ENCODE data around the gene DLG3.
"Not testable (repeated sequence)": the region's sequence is repeated elsewhere in the genome, so short reads cannot be mapped to it uniquely, and the experiment has no call there.

The DLG3 gene

DNA sequence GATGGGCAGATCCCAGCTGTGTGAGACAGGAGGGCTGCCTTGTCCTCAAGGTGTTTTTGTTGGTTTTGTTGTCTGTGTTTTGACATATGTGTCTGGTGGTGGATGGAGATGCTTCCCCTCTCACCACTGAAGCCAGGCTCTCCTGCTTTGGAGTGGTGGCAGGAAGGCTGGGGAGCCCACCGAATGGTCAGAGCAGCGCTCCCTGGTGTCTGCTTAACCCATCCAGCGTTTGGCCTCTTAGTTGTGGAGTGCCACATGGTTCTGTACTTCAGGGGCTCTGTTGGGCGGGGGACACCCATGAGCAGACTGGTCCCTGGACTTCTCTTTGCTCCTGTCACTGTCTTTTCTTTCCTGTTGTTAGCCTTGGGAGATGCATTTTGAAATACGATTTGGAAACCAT is 51.9 kb downstream of the DLG3 start:
- Mint-ChIP-seq H3K4me1 (ENCODE audit: low read depth in 2 of 2) (no peaks in the 10 kb centered on the region), H3K27me3 (no peaks in the 10 kb centered on the region), H3K27ac (no peak overlapping the region), H3K36me3 (ENCODE audit: insufficient read depth) (peaks cover 28% of the 10 kb centered on the region), H3K4me3 (no peak overlapping the region), H3K9me3 (no peaks in the 10 kb centered on the region)
- DNase-seq (no peak), ATAC-seq (replicated peaks) (no peak)

DNA sequence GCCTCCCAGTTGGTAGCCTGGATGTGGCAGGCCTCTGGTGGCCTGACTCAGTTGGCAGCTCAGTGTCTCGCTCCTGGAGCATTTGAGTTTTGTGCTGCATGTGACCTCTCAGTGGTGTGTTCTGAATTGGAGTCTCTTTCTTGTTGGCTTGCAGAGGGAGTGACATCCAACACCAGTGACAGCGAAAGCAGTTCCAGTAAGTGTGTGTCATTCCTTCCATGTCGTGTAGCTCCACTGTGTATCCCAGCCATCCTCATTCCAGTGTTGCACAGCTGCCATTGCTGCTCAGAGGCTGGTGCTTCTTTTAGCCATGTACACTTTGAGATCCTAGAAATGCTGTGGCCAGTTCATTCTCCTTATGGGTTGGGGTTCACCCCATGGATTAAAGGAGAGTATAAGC is 52.4 kb downstream of the DLG3 start:
- Mint-ChIP-seq H3K27ac (no peak overlapping the region), H3K27me3 (no peaks in the 10 kb centered on the region), H3K36me3 (ENCODE audit: insufficient read depth) (peaks cover 27% of the 10 kb centered on the region), H3K4me3 (no peak overlapping the region), H3K4me1 (ENCODE audit: low read depth in 2 of 2) (no peaks in the 10 kb centered on the region), H3K9me3 (no peaks in the 10 kb centered on the region)
- ATAC-seq (replicated peaks) = no peak
- DNase-seq = no peak

DNA sequence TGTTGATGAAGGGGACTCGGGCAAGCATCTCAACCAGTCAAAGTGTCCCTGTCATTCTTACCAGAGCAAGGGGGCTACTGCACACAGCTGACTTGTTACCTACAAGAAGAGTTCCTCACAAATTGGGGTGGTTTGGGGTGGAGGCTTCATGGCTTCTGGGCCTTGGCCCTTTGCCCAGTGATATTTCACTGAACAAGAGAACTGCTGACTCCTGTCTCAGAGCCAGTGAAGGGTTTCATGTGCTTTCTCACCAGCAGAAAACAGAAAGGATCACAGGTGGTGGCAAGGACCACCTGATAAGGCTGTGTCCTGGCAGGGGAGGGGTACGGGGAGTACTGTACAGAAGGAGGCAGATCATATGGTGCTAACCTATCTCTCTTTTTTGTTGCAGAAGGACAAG is 53.5 kb downstream of the DLG3 start:
- no peaks in the 10 kb centered on the region for H3K27me3 Mint-ChIP-seq
- ATAC-seq (replicated peaks) = no peak
- peak overlapping the region in 1 of 2 donors; percentile 62 for H3K27ac Mint-ChIP-seq
- no peaks in the 10 kb centered on the region for H3K4me1 Mint-ChIP-seq (ENCODE audit: low read depth in 2 of 2)
- no peak for DNase-seq
- H3K36me3 Mint-ChIP-seq (ENCODE audit: insufficient read depth) = peaks cover 23% of the 10 kb centered on the region
- H3K4me3 Mint-ChIP-seq = no peak overlapping the region
- no peaks in the 10 kb centered on the region for H3K9me3 Mint-ChIP-seq

DNA sequence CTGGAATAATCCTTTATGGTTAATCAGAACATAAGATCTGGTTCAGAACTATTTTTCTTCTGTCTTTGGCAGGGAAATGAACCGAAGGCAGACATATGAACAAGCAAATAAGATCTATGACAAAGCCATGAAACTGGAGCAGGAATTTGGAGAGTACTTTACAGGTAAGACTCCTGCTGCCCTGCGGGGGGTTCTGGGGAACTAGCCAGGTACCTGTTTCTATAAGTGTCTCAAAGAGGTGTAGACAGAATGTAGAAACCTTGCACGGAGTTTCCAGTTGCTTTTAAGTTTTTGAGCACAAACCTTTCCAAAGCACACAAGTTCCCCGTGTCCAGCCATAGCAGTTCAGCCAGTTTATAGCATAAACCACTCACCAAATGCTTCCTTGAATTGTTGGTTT is 56.2 kb downstream of the DLG3 start:
- Mint-ChIP-seq H3K27ac (no peak overlapping the region), H3K4me1 (ENCODE audit: low read depth in 2 of 2) (peaks cover 13 to 14% of the 10 kb centered on the region in 2 donors), H3K27me3 (no peaks in the 10 kb centered on the region), H3K36me3 (ENCODE audit: insufficient read depth) (peaks cover 16% of the 10 kb centered on the region), H3K4me3 (no peak overlapping the region), H3K9me3 (no peaks in the 10 kb centered on the region)
- no peak for ATAC-seq (replicated peaks)
- DNase-seq = no peak

DNA sequence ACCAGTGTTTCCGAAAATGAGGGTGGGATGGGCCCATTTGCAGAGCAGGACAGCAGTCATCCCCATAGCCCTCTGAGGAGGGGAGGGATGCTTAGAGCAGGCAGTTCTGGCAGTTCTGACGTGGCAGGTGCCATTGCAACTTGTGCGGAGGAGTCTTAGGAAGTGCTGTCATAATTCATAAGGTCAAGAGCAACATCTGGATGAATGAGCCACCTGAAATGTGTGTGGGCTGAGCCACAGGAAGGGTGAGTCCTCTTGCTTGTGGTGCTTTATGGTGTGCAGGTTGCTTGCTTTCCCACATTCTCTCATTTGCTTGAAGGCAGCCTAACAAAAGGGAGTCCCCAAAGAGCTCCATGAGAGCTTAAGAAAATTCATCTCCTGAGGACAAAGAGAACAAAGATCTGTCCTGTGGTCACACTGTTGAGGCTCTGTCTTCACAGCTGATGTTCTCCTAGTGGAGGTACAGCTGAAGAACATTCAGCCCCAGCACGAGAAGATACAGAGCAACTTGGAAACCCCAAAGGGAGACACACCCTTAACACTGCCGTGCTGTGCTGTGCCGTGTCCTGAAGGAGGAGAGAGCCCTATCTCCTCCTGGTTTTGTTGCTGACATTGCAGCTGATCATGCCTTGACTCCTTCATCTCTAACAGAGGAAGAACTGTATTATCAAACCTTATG is 60.3 kb downstream of the DLG3 start:
- no peak for ATAC-seq (replicated peaks)
- no peak for DNase-seq
- no peaks in the 10 kb centered on the region for H3K9me3 Mint-ChIP-seq
- no peak overlapping the region for H3K4me3 Mint-ChIP-seq
- H3K4me1 Mint-ChIP-seq (ENCODE audit: low read depth in 2 of 2) = peaks cover 13 to 18% of the 10 kb centered on the region in 2 donors
- H3K27ac Mint-ChIP-seq = peak overlapping the region; percentile 54 to 95
- peaks cover 0 to 7% of the 10 kb centered on the region in 2 donors for H3K27me3 Mint-ChIP-seq
- H3K36me3 Mint-ChIP-seq (ENCODE audit: insufficient read depth) = peaks cover 10% of the 10 kb centered on the region

DNA sequence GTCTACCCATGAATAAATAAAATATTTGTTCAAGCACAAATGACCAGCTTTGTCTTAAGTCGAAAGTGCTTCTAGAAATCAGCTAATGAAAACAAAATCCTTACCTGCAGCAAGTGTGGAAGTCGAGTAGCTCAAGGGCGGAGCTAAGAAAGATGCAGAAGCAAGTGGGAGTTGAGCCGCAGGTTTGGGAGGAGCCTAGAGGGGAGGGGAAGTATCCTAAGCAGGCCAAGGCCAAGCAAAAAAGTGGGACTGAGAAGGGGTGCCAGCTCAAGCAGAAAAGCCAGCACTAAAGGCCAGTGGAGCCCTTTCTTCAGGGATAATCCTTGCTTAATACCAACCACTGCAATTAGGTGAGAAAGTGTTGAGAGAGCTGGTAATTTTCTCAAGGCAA is 60.8 kb downstream of the DLG3 start:
- no peak for DNase-seq
- Mint-ChIP-seq H3K27me3 (peaks cover 0 to 7% of the 10 kb centered on the region in 2 donors), H3K36me3 (ENCODE audit: insufficient read depth) (peaks cover 8% of the 10 kb centered on the region), H3K27ac (peak overlapping the region; percentile 54 to 95), H3K9me3 (no peaks in the 10 kb centered on the region), H3K4me1 (ENCODE audit: low read depth in 2 of 2) (peaks cover 13 to 18% of the 10 kb centered on the region in 2 donors), H3K4me3 (no peak overlapping the region)
- no peak for ATAC-seq (replicated peaks)

DNA sequence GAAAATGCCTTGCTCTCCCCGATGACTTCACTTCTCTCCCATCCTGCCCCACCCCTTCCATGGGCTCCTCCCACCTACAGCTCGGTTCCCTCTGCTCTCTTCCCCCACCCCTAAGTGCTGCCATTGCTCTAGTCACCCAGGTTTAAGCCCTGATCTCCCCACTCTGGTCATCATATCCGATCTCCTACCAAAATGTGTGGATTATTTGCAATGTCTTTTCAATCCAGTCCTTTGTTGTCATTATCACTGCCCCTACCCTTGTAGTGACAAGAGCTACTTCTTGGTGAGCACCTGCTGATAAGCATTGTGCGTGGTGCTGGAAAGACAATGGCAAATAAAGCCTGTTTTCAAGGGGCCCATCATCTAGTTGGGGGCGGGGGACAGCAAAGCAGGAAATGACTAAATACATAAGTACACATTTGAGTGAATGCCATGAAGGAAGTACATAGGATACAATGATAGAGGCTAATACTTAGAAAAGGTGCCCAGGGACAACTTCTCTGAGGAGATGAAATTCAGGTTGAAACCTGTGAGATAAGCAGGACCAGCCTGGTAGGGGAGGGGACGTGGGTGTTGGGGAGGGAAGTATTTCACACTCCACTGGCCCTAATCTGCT is 63.8 kb downstream of the DLG3 start:
- no peak overlapping the region for H3K27ac Mint-ChIP-seq
- no peak overlapping the region for H3K4me3 Mint-ChIP-seq
- peaks cover 4% of the 10 kb centered on the region for H3K36me3 Mint-ChIP-seq (ENCODE audit: insufficient read depth)
- ATAC-seq (replicated peaks) = no peak
- no peak for DNase-seq
- peaks cover 0 to 7% of the 10 kb centered on the region in 2 donors for H3K27me3 Mint-ChIP-seq
- H3K9me3 Mint-ChIP-seq = no peaks in the 10 kb centered on the region
- H3K4me1 Mint-ChIP-seq (ENCODE audit: low read depth in 2 of 2) = peaks cover 13 to 18% of the 10 kb centered on the region in 2 donors

DNA sequence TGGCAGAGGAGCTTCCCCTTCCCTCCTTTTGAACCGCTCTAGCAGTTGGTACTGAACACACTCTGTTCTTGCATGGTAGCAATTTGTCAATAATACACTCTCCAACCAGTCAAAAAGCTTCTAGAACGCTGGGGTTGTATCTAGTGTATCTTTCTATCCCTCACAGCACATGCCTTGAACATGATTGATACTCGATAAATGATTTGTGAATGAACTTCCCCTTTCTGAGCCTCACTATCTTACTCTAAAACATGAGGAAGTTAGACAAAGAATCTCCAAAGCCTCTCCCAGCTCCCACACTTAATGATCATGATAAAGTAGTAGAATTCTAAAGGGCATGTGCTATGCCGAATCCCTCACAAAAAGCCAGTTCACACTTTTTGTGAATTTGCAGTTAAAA is 64.4 kb downstream of the DLG3 start:
- Mint-ChIP-seq H3K27ac (peak overlapping the region in 1 of 2 donors; percentile 11), H3K4me3 (no peak overlapping the region), H3K27me3 (peaks cover 0 to 7% of the 10 kb centered on the region in 2 donors), H3K4me1 (ENCODE audit: low read depth in 2 of 2) (peaks cover 10 to 14% of the 10 kb centered on the region in 2 donors), H3K36me3 (ENCODE audit: insufficient read depth) (peaks cover 4% of the 10 kb centered on the region), H3K9me3 (no peaks in the 10 kb centered on the region)
- ATAC-seq (replicated peaks) (no peak), DNase-seq (no peak)

DNA sequence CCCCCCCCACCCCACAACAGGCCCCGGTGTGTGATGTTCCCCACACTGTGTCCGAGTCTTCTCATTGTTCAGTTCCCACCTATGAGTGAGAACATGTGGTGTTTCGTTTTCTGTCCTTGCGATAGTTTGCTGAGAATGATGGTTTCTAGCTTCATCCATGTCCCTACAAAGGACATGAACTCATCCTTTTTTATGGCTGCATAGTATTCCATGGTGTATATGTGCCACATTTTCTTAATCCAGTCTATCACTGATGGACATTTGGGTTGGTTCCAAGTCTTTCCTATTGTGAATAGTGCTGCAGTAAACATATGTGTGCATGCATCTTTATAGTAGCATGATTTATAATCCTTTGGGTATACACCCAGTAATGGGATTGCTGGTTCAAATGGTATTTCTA is 70.6 kb downstream of the DLG3 start:
- H3K4me1 Mint-ChIP-seq (ENCODE audit: low read depth in 2 of 2); H3K4me3 Mint-ChIP-seq; ATAC-seq (replicated peaks); H3K9me3 Mint-ChIP-seq; H3K27ac Mint-ChIP-seq; DNase-seq; H3K36me3 Mint-ChIP-seq (ENCODE audit: insufficient read depth): not testable (repeated sequence)
- H3K27me3 Mint-ChIP-seq = peaks cover 10 to 24% of the 10 kb centered on the region in 2 donors

DNA sequence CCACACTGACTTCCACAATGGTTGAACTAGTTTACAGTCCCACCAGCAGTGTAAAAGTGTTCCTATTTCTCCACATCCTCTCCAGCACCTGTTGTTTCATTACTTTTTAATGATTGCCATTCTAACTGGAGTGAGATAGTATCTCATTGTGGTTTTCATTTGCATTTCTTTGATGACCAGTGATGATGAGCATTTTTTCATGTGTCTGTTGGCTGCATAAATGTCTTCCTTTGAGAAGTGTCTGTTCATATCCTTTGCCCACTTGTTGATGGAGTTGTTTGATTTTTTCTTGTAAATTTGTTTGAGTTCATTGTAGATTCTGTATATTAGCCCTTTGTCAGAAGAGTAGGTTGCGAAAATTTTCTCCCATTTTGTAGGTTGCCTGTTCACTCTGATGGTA is 71.1 kb downstream of the DLG3 start:
- H3K36me3 Mint-ChIP-seq (ENCODE audit: insufficient read depth); DNase-seq; H3K4me1 Mint-ChIP-seq (ENCODE audit: low read depth in 2 of 2); H3K4me3 Mint-ChIP-seq; ATAC-seq (replicated peaks); H3K9me3 Mint-ChIP-seq; H3K27ac Mint-ChIP-seq: not testable (repeated sequence)
- peaks cover 10 to 24% of the 10 kb centered on the region in 2 donors for H3K27me3 Mint-ChIP-seq

DNA sequence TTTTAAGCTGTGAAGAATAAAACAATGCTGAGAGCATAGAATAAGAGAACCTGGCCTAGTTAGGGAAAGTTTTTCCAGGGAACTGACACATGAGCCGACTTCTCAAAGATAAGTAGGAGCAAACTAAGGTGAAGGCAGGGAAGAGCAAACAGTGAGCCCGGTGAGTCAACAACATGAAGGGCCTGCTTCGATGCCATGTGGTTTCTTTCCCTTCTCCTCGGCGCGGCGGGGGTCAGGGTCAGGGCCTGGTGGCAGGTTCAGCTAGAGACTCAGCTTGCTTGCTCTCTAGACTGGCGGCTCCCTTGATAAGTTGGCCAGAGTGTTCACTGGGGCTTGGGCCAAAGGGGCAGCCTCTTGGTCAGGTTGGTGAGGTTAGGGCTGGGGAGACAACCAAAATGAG is 81.1 kb downstream of the DLG3 start:
- H3K27me3 Mint-ChIP-seq = no peaks in the 10 kb centered on the region
- H3K36me3 Mint-ChIP-seq (ENCODE audit: insufficient read depth) = no peaks in the 10 kb centered on the region
- no peaks in the 10 kb centered on the region for H3K9me3 Mint-ChIP-seq
- DNase-seq (no peak), ATAC-seq (replicated peaks) (no peak)
- no peak overlapping the region for H3K27ac Mint-ChIP-seq
- H3K4me3 Mint-ChIP-seq = no peak overlapping the region
- no peaks in the 10 kb centered on the region for H3K4me1 Mint-ChIP-seq (ENCODE audit: low read depth in 2 of 2)

DNA sequence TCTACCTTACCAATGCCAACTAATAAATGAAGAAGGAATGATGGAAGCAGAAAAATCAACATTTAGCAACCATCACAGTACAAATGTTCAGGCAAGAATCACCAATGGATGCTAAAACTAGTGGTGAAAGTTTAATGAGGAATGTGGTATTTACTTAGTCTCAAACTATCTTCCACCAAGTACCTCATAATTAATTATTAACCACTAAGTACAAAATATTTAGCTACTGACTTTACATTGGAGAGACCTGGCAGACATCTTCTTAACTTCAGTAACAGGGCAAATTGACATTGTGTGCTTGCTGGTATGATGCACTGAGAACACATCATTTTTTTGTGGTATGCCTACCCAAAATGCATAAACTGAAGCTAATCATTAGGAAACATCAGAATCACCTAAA is 82.4 kb downstream of the DLG3 start:
- Mint-ChIP-seq H3K27me3 (peaks cover 2 to 9% of the 10 kb centered on the region in 2 donors), H3K9me3 (no peaks in the 10 kb centered on the region), H3K27ac (no peak overlapping the region), H3K4me1 (ENCODE audit: low read depth in 2 of 2) (no peaks in the 10 kb centered on the region), H3K36me3 (ENCODE audit: insufficient read depth) (no peaks in the 10 kb centered on the region), H3K4me3 (no peak overlapping the region)
- no peak for ATAC-seq (replicated peaks)
- no peak for DNase-seq

DNA sequence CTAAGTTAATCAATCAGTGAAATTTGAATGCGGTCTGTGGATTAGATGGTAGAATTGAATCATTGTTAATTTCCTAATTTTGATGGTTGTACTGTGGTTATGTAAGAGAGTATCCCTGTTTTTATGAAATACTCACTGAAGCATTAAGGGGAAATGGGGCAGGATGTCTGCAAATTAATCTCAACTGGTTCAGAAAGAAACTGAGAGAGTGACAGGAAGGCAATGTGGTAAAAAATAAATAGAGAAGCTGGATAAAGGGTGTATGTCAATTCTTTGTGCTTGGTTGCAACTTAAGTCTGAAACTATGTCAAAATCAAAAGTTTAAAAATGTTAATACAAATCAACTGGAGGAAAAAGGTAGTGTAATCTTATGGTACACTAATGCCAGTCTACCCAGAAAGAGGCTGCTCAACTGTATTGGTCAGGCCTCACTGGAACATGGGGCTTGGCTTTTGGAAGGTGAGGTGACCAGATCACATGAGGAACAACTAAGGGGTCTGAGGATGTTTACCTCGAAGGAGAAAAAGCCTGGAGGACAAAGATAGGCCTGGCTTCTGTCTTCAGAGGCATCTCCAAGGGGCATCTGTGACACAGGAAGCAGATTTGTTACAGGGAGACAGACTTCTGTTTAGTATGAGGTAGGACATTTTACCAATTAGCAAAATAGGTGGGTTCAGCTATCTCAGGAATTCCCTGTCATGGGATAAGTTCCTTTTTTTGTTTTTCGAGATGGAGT is 83.1 kb downstream of the DLG3 start:
- no peak for DNase-seq
- Mint-ChIP-seq H3K36me3 (ENCODE audit: insufficient read depth) (no peaks in the 10 kb centered on the region), H3K27me3 (peaks cover 5 to 12% of the 10 kb centered on the region in 2 donors), H3K9me3 (no peaks in the 10 kb centered on the region), H3K27ac (no peak overlapping the region), H3K4me3 (no peak overlapping the region), H3K4me1 (ENCODE audit: low read depth in 2 of 2) (no peaks in the 10 kb centered on the region)
- ATAC-seq (replicated peaks) = no peak

DNA sequence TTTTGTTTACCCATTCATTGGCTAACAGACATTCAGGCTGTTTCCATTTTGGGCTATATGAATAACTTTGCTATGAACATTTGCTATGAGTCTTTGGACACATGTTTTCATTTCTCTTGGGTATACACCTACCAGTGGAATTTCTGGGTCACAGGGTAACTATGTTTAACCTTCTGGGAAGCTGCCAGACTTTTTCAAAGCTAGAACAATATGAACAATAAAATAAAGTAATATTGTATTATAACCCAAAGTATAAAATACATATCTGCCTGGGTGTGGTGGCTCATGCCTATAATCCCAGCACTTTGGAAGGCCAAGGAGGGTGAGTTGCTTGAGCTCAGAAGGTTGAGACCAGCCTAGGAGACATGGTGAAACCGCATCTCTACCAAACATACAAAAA is 90.6 kb downstream of the DLG3 start:
- Mint-ChIP-seq H3K27me3 (peaks cover 23 to 27% of the 10 kb centered on the region in 2 donors), H3K27ac (no peak overlapping the region), H3K4me3 (no peak overlapping the region), H3K4me1 (ENCODE audit: low read depth in 2 of 2) (no peaks in the 10 kb centered on the region), H3K36me3 (ENCODE audit: insufficient read depth) (no peaks in the 10 kb centered on the region), H3K9me3 (no peaks in the 10 kb centered on the region)
- DNase-seq (no peak), ATAC-seq (replicated peaks) (no peak)
